ENCODE measurements around the gene CACNG4.

Gene CACNG4

GRCh38 chr17:66929591-66929990 is 34.9 kb upstream of the CACNG4 start:
- peaks cover 7% of the 10 kb centered on the region for H3K27me3 ChIP-seq
- no peak overlapping the region for H3K4me3 ChIP-seq (ENCODE audit: low read depth in 1 of 2, low read length in 1 of 2)
- TF ChIP-seq, protein P1, sequence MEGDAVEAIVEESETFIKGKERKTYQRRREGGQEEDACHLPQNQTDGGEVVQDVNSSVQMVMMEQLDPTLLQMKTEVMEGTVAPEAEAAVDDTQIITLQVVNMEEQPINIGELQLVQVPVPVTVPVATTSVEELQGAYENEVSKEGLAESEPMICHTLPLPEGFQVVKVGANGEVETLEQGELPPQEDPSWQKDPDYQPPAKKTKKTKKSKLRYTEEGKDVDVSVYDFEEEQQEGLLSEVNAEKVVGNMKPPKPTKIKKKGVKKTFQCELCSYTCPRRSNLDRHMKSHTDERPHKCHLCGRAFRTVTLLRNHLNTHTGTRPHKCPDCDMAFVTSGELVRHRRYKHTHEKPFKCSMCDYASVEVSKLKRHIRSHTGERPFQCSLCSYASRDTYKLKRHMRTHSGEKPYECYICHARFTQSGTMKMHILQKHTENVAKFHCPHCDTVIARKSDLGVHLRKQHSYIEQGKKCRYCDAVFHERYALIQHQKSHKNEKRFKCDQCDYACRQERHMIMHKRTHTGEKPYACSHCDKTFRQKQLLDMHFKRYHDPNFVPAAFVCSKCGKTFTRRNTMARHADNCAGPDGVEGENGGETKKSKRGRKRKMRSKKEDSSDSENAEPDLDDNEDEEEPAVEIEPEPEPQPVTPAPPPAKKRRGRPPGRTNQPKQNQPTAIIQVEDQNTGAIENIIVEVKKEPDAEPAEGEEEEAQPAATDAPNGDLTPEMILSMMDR (IDR thresholded peaks at IDR 0.05) = no peak
- H3K9me3 ChIP-seq = no peaks in the 10 kb centered on the region
- no peaks in the 10 kb centered on the region for H3K36me3 ChIP-seq
- H3K27ac ChIP-seq = no peak overlapping the region
- no peaks in the 10 kb centered on the region for H3K4me1 ChIP-seq (ENCODE audit: control insufficient read depth in 1 of 2, insufficient read depth in 1 of 2, low read depth in 1 of 2, low read length in 1 of 2)

- H3K27me3 ChIP-seq = peaks cover 3% of the 10 kb centered on the region
- H3K9me3 ChIP-seq = no peaks in the 10 kb centered on the region
- H3K4me1 ChIP-seq (ENCODE audit: control insufficient read depth in 1 of 2, insufficient read depth in 1 of 2, low read depth in 1 of 2, low read length in 1 of 2) = no peaks in the 10 kb centered on the region
- H3K4me3 ChIP-seq (ENCODE audit: low read depth in 1 of 2, low read length in 1 of 2) = no peak overlapping the region
- TF ChIP-seq, protein P1 (IDR thresholded peaks at IDR 0.05) = no peak
- no peak overlapping the region for H3K27ac ChIP-seq
- no peaks in the 10 kb centered on the region for H3K36me3 ChIP-seq
These were observed 33.6 kb upstream of the CACNG4 start for GRCh38 chr17:66930933-66931332.

DNA sequence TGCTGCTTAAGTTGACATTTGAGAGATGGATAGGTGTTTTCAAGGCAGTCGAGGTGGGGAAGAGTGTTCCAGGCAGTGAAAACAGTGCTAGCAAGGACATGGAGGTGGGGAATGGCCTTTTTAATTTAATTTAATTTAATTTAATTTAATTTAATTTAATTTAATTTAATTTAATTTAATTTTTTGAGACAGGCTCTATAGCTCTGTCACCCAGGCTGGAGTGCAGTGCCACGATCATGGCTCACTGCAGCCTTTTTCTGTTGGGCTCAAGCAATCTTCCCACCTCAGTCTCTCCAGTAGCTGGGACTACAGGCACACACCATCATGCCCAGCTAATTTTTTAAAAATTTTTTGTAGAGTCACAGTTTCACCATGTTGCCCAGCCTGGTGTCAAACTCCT is 32.2 kb upstream of the CACNG4 start:
- Histone ChIP-seq H3K4me1 (ENCODE audit: control insufficient read depth in 1 of 2, insufficient read depth in 1 of 2, low read depth in 1 of 2, low read length in 1 of 2) (no peaks in the 10 kb centered on the region), H3K4me3 (ENCODE audit: low read depth in 1 of 2, low read length in 1 of 2) (no peak overlapping the region), H3K27ac (no peak overlapping the region), H3K36me3 (no peaks in the 10 kb centered on the region), H3K9me3 (no peaks in the 10 kb centered on the region), H3K27me3 (no peaks in the 10 kb centered on the region)
- TF ChIP-seq, protein P1 (IDR thresholded peaks at IDR 0.05) = no peak

- no peaks in the 10 kb centered on the region for H3K36me3 ChIP-seq
- TF ChIP-seq, protein P1 (IDR thresholded peaks at IDR 0.05) = no peak
- no peak overlapping the region for H3K4me3 ChIP-seq (ENCODE audit: low read depth in 1 of 2, low read length in 1 of 2)
- H3K9me3 ChIP-seq = no peaks in the 10 kb centered on the region
- H3K4me1 ChIP-seq (ENCODE audit: control insufficient read depth in 1 of 2, insufficient read depth in 1 of 2, low read depth in 1 of 2, low read length in 1 of 2) = no peaks in the 10 kb centered on the region
- no peaks in the 10 kb centered on the region for H3K27me3 ChIP-seq
- H3K27ac ChIP-seq = no peak overlapping the region
These were observed 30.5 kb upstream of the CACNG4 start for GRCh38 chr17:66934040-66934439.

DNA sequence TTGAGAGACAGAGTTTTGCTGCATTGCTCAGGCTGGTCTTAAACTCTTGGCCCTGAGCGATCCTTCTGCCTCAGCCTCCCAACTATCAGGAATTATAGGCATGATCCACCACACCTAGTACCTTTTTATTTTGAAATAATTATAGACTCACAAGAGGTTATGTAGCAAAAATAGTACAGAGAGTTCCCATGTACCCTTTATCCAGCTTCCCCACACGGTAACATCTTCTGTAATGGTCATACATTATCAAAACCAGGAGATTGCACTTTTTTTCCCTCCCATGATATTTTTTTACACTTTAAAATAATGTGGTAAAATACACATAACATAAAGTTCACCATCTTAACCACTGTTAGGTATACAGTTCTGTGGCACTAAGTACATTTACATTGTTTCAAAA is 28.8 kb upstream of the CACNG4 start:
- H3K4me3 ChIP-seq (ENCODE audit: low read depth in 1 of 2, low read length in 1 of 2) = no peak overlapping the region
- TF ChIP-seq, protein P1 (IDR thresholded peaks at IDR 0.05) = no peak
- H3K9me3 ChIP-seq = no peaks in the 10 kb centered on the region
- H3K27ac ChIP-seq = no peak overlapping the region
- H3K4me1 ChIP-seq (ENCODE audit: control insufficient read depth in 1 of 2, insufficient read depth in 1 of 2, low read depth in 1 of 2, low read length in 1 of 2) = no peaks in the 10 kb centered on the region
- no peaks in the 10 kb centered on the region for H3K27me3 ChIP-seq
- H3K36me3 ChIP-seq = no peaks in the 10 kb centered on the region

DNA sequence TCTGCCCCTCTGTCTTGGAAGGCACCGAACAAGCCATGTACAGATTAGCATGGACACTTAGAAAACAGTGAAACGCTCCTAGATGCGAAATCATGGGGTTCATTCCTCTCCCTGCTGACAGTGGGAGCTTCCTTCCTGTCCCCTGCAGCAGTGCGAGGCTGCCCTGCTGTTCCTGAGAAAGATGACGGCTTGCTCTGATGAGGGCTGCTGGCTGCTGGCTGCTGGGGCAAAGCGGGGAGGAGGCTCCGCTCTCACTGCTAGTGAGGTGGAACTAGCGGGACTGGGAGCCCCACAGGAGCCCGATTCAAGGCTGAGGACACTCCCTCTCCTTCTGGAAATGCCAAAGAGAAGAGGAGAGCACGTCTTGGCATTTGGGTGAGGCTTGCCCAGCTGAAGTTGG is 25.9 kb upstream of the CACNG4 start:
- H3K27me3 ChIP-seq = peaks cover 18% of the 10 kb centered on the region
- TF ChIP-seq, protein P1 (IDR thresholded peaks at IDR 0.05) = no peak
- H3K9me3 ChIP-seq = no peaks in the 10 kb centered on the region
- H3K36me3 ChIP-seq = no peaks in the 10 kb centered on the region
- H3K27ac ChIP-seq = no peak overlapping the region
- H3K4me1 ChIP-seq (ENCODE audit: control insufficient read depth in 1 of 2, insufficient read depth in 1 of 2, low read depth in 1 of 2, low read length in 1 of 2) = no peaks in the 10 kb centered on the region
- no peak overlapping the region for H3K4me3 ChIP-seq (ENCODE audit: low read depth in 1 of 2, low read length in 1 of 2)
